HL-60/S4 (cell line): Measurements from ENCODE around the gene HACD1.
"Not testable (repeated sequence)": the region's sequence is repeated elsewhere in the genome, so short reads cannot be mapped to it uniquely, and the experiment has no call there.

Source experiments
- in situ Hi-C: fragments of 300-500 bp; cut with MboI; formaldehyde crosslinking; loops from 2 replicates; pipeline ENCODE4 v1.14.3; 2022; ENCODE audit warnings: low sequenced_read_pairs

HACD1 gene

GRCh38 chr10:17587321-17587720 is 29.9 kb downstream of the HACD1 start:
- in situ Hi-C loops, result not testable (repeated sequence)

GRCh38 chr10:17586821-17587234 is 30.3 kb downstream of the HACD1 start:
- in situ Hi-C loops, result no loop called here

GRCh38 chr10:17585016-17585415 is 32.2 kb downstream of the HACD1 start:
- in situ Hi-C loops, result no loop called here

DNA sequence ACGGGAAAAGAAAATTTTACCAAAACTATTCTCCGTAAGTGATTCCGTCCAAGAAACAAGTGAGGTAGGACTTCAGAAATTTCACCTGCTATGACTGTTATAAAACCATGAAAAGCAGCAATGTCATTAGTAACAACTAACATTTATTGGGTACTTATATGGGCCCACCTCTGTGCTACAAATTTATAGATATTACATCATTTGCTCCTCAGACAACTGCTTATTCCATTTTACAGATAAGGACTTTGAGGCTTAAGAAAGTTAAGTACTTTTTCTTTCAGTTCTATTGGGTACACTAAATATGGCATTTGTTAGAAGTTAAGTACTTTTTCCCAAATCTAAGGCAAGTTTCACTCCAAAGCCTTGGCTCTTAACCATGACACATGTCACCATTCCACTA is 36.3 kb downstream of the HACD1 start:
- in situ Hi-C loops, result no loop called here

- in situ Hi-C loops, result no loop called here
These were observed 38.6 kb downstream of the HACD1 start for GRCh38 chr10:17578603-17579002.

DNA sequence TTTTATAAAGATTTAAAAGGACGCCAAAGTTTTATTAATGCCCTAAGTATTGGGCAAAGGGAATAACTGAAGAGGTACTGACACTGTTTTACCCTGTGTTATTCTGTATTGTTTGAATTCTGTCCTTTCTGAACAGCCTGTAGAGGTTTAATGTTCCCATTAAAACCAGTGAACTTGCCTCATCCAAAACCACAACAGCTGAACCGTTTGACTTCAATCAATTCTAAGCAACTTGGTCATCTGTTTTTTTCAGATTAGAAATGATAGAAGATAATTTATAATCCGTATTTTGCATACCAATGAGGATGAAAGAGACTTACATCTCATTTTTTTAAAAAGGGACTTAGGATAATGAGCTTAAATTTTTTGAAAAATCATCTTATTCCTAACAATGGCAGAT is 40.4 kb downstream of the HACD1 start:
- in situ Hi-C loops, result no loop called here

DNA sequence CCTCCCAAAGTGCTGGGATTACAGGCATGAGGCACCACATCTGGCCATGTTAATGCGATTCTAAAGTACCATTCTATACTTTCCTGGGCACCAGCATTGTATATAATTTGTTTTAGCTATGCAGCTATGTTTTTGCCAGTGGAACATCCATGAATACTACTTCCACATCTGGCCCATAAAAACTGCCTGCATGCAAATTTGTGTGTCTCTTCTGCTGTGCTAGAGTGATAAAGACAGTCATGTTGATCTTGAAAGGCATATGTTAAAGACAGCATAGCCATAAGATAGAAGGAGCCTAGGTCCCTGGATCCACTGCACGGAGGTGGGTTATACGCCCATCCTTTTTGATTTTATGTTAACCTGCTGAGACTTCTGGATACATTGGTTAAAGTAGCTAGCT is 52.3 kb downstream of the HACD1 start:
- in situ Hi-C loops, result no loop called here

DNA sequence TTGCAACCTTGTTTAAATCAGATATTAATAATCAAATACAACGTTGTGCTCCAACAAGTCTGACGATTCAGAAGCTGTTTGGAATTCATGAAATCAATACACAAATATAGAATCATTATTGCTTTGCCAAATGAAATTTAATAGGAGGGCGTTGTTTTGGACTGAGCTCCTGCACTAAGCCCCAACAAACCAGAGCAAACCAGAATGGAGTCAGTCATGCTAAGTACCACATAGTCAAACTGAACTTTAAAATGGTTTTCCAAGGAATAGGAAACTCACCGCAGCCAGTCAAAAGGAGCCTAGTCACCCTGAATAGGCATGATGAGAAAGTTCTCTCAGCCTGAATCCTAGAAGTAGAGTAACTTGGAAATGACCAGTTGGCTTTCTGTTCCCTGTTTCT is 53.7 kb downstream of the HACD1 start:
- in situ Hi-C loops, result no loop called here

DNA sequence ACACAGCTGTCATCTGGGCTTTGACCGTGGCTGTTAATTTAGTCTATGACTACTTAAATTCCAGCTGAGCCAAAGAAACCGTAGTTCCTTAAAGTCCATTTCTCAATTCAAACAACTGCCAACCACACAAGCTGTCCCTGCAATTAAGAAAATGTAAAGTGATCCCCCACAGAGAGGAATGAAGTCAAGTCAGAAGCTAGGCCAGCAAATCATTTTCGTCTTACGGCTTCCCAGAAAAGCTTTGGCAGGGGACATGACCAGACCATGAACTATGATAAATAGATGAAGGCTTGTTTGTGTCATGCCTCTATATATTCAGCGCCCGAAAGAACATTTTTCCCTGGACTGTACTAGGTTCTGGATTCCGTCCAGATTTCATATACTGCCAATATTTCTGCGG is 54.6 kb downstream of the HACD1 start:
- in situ Hi-C loops, result no loop called here

GRCh38 chr10:17561111-17561510 is 56.1 kb downstream of the HACD1 start:
- in situ Hi-C loops, result no loop called here

- in situ Hi-C loops, result no loop called here
These were observed 59.7 kb downstream of the HACD1 start for GRCh38 chr10:17557459-17557858.

- in situ Hi-C loops, result no loop called here
These were observed 68.4 kb downstream of the HACD1 start for GRCh38 chr10:17548770-17549169.

DNA sequence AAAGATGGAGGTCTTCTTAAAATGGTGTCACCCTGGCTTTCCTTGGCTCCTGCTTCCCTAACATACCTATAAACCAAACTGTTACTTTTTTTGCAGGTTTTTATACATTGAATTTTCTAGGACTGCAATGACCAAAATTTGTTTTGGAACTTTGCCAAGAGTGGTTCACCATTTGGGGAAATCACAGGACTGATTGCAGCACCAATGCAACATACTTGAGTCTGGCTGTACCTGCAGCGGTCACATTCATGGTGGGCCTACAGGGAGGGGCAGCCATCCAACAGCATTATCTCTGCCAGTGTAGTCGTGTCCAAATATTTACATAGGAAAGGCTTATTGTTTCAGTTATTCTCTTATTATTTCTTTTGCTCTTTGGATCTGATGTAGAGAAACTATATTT is 69.0 kb downstream of the HACD1 start:
- in situ Hi-C loops, result no loop called here

GRCh38 chr10:17547060-17547459 is 70.1 kb downstream of the HACD1 start:
- in situ Hi-C loops, result no loop called here

DNA sequence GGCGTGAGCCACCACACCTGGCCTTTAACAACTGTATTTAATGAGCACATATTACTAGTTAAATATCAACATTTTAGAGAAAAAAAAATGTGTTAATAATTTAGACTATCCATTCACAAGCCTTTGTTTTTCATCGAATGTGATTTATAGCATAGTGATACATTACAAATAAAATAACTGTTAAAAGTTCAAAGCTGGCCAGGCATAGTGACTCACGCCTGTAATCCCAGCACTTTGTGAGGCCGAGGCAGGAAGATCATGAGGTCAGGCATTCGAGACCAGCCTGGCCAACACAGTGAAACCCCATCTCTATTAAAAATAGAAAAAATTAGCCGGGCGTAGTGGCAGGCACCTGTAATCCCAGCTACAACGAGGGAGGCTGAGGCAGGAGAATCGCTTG is 72.7 kb downstream of the HACD1 start:
- in situ Hi-C loops, result no loop called here
